K562 (cell line): ENCODE measurements around the gene MSS51. TPM values are rescaled to one million over a fixed set of nuclear protein-coding genes. Genes with fewer than 3 reads are reported as not detected.

Source experiments
- ATAC-seq: fragments of 200-7000 bp; cut with Tn5 transposase; 3 replicates; pipeline ENCODE4 v1.9.1; 2020; ENCODE audit warnings: moderate library complexity
- BruUV-seq: library from RNA; stranded (reverse); fragments of 400-500 nt; replicated peaks from 2 replicates; lab custom pipeline; 2021; lab: Mats Ljungman, UMichigan
- CTCF ChIA-PET: fragments of 300-600 bp; formaldehyde crosslinking; extraction: SDS; loops from one replicate; lab custom pipeline; 2021; ENCODE audit warnings: low intra/inter-chr PET ratio; lab: Yijun Ruan, JAX
- POLR2A ChIA-PET: fragments of 300-600, 350-650 bp; sonication (Branson Sonifier 250); formaldehyde crosslinking; extraction: SDS; loops from one replicate; lab custom pipeline; 2021; ENCODE audit warnings: antibody characterized with exemption, inconsistent platforms; lab: Yijun Ruan, JAX
- DNase-seq, 4 experiments: peaks; one replicate each; pipeline versions ENCODE4 v3.0.0 to v3.0.0-alpha.2; 2011 to 2018; ENCODE audit warnings: low spot score in 3 of 4, mixed read lengths in 3 of 4; ENCODE audit errors: extremely low read depth in 1 of 4
- FAIRE-seq: peaks from 2 replicates; lab custom pipeline; 2011; peaks lifted over from hg19 to GRCh38; lab: Jason Lieb, UNC
- H2AFZ ChIP-seq: 2 replicates; pipeline ENCODE4 v1.6.0; 2011; ENCODE audit warnings: low read depth, low read length, control low read depth, inconsistent platforms
- H3K27ac ChIP-seq: fragments of 200-600 bp; 3 replicates; pipeline ENCODE4 v1.8.0; 2011; ENCODE audit warnings: low read depth, mild to moderate bottlenecking, control low read depth, inconsistent platforms, low read length, moderate library complexity, mixed read lengths; ENCODE audit errors: extremely low read depth
- H3K27me3 ChIP-seq, 2 experiments: fragments of 300-600 bp in 1 of 2; 2 replicates in 1 of 2; 3 replicates in 1 of 2; pipeline versions ENCODE4 v1.6.0 to v1.8.0; 2011; ENCODE audit warnings: inconsistent platforms in 2 of 2, low read length in 2 of 2, mild to moderate bottlenecking in 1 of 2, mixed read lengths in 1 of 2, moderate library complexity in 1 of 2; ENCODE audit not compliant: control insufficient read depth in 2 of 2, insufficient read depth in 2 of 2
- H3K36me3 ChIP-seq: fragments of 300-600 bp; 3 replicates; pipeline ENCODE4 v1.8.0; 2011; ENCODE audit warnings: mild to moderate bottlenecking, low read length, inconsistent platforms; ENCODE audit not compliant: control insufficient read depth, insufficient read depth
- H3K4me1 ChIP-seq, 2 experiments: fragments of 200-600 bp in 1 of 2; replicated peaks in 1 of 2; 2 replicates in 1 of 2; 3 replicates in 1 of 2; pipeline versions ENCODE4 v1.5.1 to v1.8.0; 2011; ENCODE audit warnings: inconsistent platforms in 2 of 2, low read length in 2 of 2, mild to moderate bottlenecking in 1 of 2, mixed read lengths in 1 of 2, moderate library complexity in 1 of 2; ENCODE audit not compliant: control insufficient read depth in 2 of 2, insufficient read depth in 2 of 2
- H3K4me2 ChIP-seq: 2 replicates; pipeline ENCODE4 v1.6.1; 2011; ENCODE audit warnings: low read length, control low read depth, inconsistent platforms, mixed read lengths; ENCODE audit not compliant: insufficient read depth
- H3K4me3 ChIP-seq: fragments of 200-600 bp; sonication (generic), shearing (Covaris generic); 2 replicates; pipeline ENCODE4 v1.5.1; 2016; ENCODE audit warnings: control low read depth, inconsistent platforms
- H3K79me2 ChIP-seq: fragments of 200-600 bp; 3 replicates; pipeline ENCODE4 v1.8.0; 2011; ENCODE audit warnings: low read length, inconsistent platforms; ENCODE audit not compliant: control insufficient read depth, insufficient read depth
- H3K9ac ChIP-seq, 2 experiments: 2 replicates each; pipeline versions ENCODE4 v1.6.0 to v1.6.1; 2011; ENCODE audit warnings: low read depth in 2 of 2, low read length in 2 of 2, control low read depth in 1 of 2, inconsistent platforms in 1 of 2, mild to moderate bottlenecking in 1 of 2, mixed read lengths in 1 of 2; ENCODE audit not compliant: insufficient read depth in 1 of 2
- H3K9me1 ChIP-seq: one replicate; pipeline ENCODE4 v1.6.0; 2011; ENCODE audit warnings: inconsistent platforms, mild to moderate bottlenecking, low read length, moderate library complexity; ENCODE audit not compliant: control insufficient read depth, insufficient read depth
- H3K9me3 ChIP-seq: replicated peaks from 2 replicates; pipeline ENCODE4 v1.5.1; 2011; ENCODE audit warnings: low read depth, low read length, inconsistent platforms; ENCODE audit not compliant: control insufficient read depth, insufficient read depth
- H4K20me1 ChIP-seq: replicated peaks from 2 replicates; pipeline ENCODE4 v1.6.1; 2011; ENCODE audit warnings: low read length, inconsistent platforms, mixed read lengths; ENCODE audit not compliant: control insufficient read depth, insufficient read depth
- C11orf30 ChIP-seq: fragments of 450-650 bp; IDR thresholded peaks from 2 replicates; pipeline ENCODE4 v1.6.1; 2016; ENCODE audit warnings: low read depth, mild to moderate bottlenecking
- MAFG ChIP-seq: fragments of 450-650 bp; conservative IDR thresholded peaks from 2 replicates; pipeline ENCODE4 v1.6.1; 2016; ENCODE audit warnings: missing genetic modification characterization, missing compliant biosample characterization
- MAFK ChIP-seq: IDR thresholded peaks from 2 replicates; pipeline ENCODE4 v1.6.1; 2011; ENCODE audit warnings: low read length, improper control_type of control experiment
- ZNF316 ChIP-seq: fragments of 450-650 bp; IDR thresholded peaks from 2 replicates; pipeline ENCODE4 v1.6.1; 2016
- WGBS: fragments of 100-300 bp; shearing (Covaris generic); methylation state at CpG from one replicate; pipeline ENCODE4 v1.1.6; 2016; ENCODE audit warnings: low coverage, mixed read lengths; ENCODE audit not compliant: insufficient coverage; ENCODE audit errors: missing lambda C conversion rate; 5-methylcytosine and 5-hydroxymethylcytosine counted together
- in situ Hi-C: fragments of 300-500 bp; cut with MboI; formaldehyde crosslinking; loops from 4 replicates; pipeline ENCODE4 v1.15.0; 2018; ENCODE audit warnings: inconsistent platforms, mixed read lengths
- intact Hi-C: fragments of 100-400 bp; cut with micrococcal nuclease; formaldehyde crosslinking; loops from 2 replicates; pipeline ENCODE4 v1.14.2; 2022
- polyA plus RNA-seq, 8 experiments: library from polyadenylated mRNA; depleted of rRNA in 4 of 8; stranded (reverse) in 5 of 8; unstranded in 3 of 8; fragments of >200 nt; fragmentation: Nextera tagmentation in 2 of 8; fragmentation: Illumina TruSeq in 1 of 8; extraction: Ambion mirVana in 2 of 8; extraction: Trizol in 1 of 8; gene quantifications; 2 replicates each; pipeline versions ENCODE4 v1.2.1 to v1.2.3, GENCODE V29; 2011 to 2014; ENCODE audit warnings: inconsistent platforms in 1 of 8, missing spikeins in 1 of 8
- total RNA-seq, 7 experiments: library from RNA; depleted of rRNA in 6 of 7; stranded (reverse); fragments of >200 nt in 6 of 7; fragmentation: Illumina TruSeq in 2 of 7; extraction: Trizol in 2 of 7; gene quantifications; 2 replicates each; pipeline versions ENCODE4 v1.2.1 to v1.2.3, GENCODE V29; 2011 to 2021; ENCODE audit warnings: low replicate concordance in 1 of 7
- TF ChIP-seq, protein P1 (sequence below), 2 experiments: fragments of 450-650 bp; conservative IDR thresholded peaks; 2 replicates each; pipeline ENCODE4 v1.6.1; 2017; ENCODE audit warnings: mild to moderate bottlenecking in 2 of 2, moderate library complexity in 2 of 2

Gene MSS51
- total and polyA plus RNA-seq, 9 of the 15 experiments (the other 6 are each of a cell fraction or from before 2014, with no cell fraction given): 0.28 to 1.8 (median 1.2) TPM

- intact Hi-C loops: no loop called here
- TF ChIP-seq ZNF316 (peak; percentile 71), MAFK (peak; percentile 19; the same call in 1 of the 2 replicates), C11orf30 (peak; percentile 64; the same call in 1 of the 2 replicates), MAFG (tag) (0 out of 2 replicates have a peak, but pooled peaks have one; percentile 11)
- TF ChIP-seq, protein P1, sequence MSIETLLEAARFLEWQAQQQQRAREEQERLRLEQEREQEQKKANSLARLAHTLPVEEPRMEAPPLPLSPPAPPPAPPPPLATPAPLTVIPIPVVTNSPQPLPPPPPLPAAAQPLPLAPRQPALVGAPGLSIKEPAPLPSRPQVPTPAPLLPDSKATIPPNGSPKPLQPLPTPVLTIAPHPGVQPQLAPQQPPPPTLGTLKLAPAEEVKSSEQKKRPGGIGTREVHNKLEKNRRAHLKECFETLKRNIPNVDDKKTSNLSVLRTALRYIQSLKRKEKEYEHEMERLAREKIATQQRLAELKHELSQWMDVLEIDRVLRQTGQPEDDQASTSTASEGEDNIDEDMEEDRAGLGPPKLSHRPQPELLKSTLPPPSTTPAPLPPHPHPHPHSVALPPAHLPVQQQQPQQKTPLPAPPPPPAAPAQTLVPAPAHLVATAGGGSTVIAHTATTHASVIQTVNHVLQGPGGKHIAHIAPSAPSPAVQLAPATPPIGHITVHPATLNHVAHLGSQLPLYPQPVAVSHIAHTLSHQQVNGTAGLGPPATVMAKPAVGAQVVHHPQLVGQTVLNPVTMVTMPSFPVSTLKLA (conservative IDR thresholded peaks at IDR 0.05): no peak
- no peak overlapping the region for H3K4me3 ChIP-seq
- no peak overlapping the region for H3K27ac ChIP-seq
- ChIA-PET POLR2A (interaction anchor here (0.8 to 1.1 kb wide), 3 partner anchors 8 to 34 kb away, joined by 3 to 4 read pairs (median 3); no protein-coding TSS in a partner anchor), CTCF (no interaction called here)
- no peaks in the 10 kb centered on the region for H3K9me1 ChIP-seq
- H3K9me3 ChIP-seq: no peaks in the 10 kb centered on the region
- FAIRE-seq (no peak), ATAC-seq (no peak), DNase-seq (no peak)
- 81% methylated on average over 4 of the region's 4 CpGs for WGBS
- no peaks in the 10 kb centered on the region for H3K27me3 ChIP-seq
- no peaks in the 10 kb centered on the region for H3K79me2 ChIP-seq
- H4K20me1 ChIP-seq: no peaks in the 10 kb centered on the region
- in situ Hi-C loops: no loop called here
- BruUV-seq: no TSS peak
- no peak overlapping the region for H2AFZ ChIP-seq
- H3K4me1 ChIP-seq: peaks cover 7 to 23% of the 10 kb centered on the region in 2 experiments; a peak in 4 of 5 replicates
- no peak overlapping the region for H3K4me2 ChIP-seq
- H3K9ac ChIP-seq: no peak overlapping the region
- peaks cover 8% of the 10 kb centered on the region; the same call in 2 of the 3 replicates for H3K36me3 ChIP-seq
These were observed 27.5 kb upstream of the MSS51 start for GRCh38 chr10:73460897-73461296.
